IPS-20b (cell line): Measurements from ENCODE around the gene SNX33.

Experiments
- H3K27ac ChIP-seq: one replicate; pipeline ENCODE4 v1.5.1; 2013; ENCODE audit warnings: low read length
- H3K27me3 ChIP-seq: 2 replicates; pipeline ENCODE4 v1.6.1; 2013; ENCODE audit warnings: mild to moderate bottlenecking, low read length, inconsistent platforms; ENCODE audit not compliant: insufficient read depth
- H3K36me3 ChIP-seq: 2 replicates; pipeline ENCODE4 v1.6.1; 2013; ENCODE audit warnings: low read depth, mild to moderate bottlenecking, inconsistent platforms, low read length, moderate library complexity; ENCODE audit not compliant: insufficient read depth
- H3K4me1 ChIP-seq: 2 replicates; pipeline ENCODE4 v1.6.1; 2013; ENCODE audit warnings: mild to moderate bottlenecking, control low read depth, inconsistent platforms, low read length, moderate library complexity; ENCODE audit not compliant: insufficient read depth
- H3K4me3 ChIP-seq: 2 replicates; pipeline ENCODE4 v1.5.1; 2013; ENCODE audit warnings: mild to moderate bottlenecking, low read length, inconsistent platforms
- H3K9ac ChIP-seq: 2 replicates; pipeline ENCODE4 v1.6.1; 2013; ENCODE audit warnings: low read depth, mild to moderate bottlenecking, inconsistent platforms, low read length, moderate library complexity
- H3K9me3 ChIP-seq: 2 replicates; pipeline ENCODE4 v1.6.1; 2013; ENCODE audit warnings: mild to moderate bottlenecking, low read depth, low read length, inconsistent platforms; ENCODE audit not compliant: insufficient read depth

The SNX33 gene

DNA sequence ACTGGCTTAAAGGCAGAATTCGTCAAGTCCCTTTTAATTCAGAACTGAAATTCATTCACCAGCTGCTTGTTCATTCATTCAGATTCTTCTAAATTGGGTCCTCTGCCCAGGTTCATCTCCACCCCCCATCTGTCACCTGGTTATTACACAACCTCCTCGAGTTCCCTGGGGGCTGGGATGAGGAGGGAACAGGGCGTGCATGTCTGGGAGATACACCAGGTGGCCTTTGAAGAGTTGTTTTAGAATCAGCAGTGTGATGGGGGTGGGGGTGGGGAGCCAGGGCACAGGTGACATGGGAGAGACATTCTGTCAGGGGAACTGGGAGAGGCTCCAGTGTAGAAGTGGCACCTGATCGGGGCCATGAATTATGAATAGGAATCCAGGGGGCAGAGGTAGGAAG is 8.2 kb downstream of the SNX33 start:
- no peaks in the 10 kb centered on the region for H3K9me3 ChIP-seq
- H3K4me1 ChIP-seq = peaks cover 5% of the 10 kb centered on the region; the same call in 1 of the 2 replicates
- no peak overlapping the region for H3K9ac ChIP-seq
- no peak overlapping the region for H3K4me3 ChIP-seq
- no peaks in the 10 kb centered on the region for H3K27me3 ChIP-seq
- no peak overlapping the region for H3K27ac ChIP-seq
- H3K36me3 ChIP-seq = peaks cover 35% of the 10 kb centered on the region

- no peaks in the 10 kb centered on the region for H3K27me3 ChIP-seq
- H3K27ac ChIP-seq = no peak overlapping the region
- H3K4me1 ChIP-seq = peaks cover 2% of the 10 kb centered on the region; the same call in 1 of the 2 replicates
- H3K36me3 ChIP-seq = peaks cover 32% of the 10 kb centered on the region
- H3K9me3 ChIP-seq = no peaks in the 10 kb centered on the region
- no peak overlapping the region for H3K4me3 ChIP-seq
- no peak overlapping the region for H3K9ac ChIP-seq
These were observed 8.6 kb downstream of the SNX33 start for GRCh38 chr15:75656331-75656730.

DNA sequence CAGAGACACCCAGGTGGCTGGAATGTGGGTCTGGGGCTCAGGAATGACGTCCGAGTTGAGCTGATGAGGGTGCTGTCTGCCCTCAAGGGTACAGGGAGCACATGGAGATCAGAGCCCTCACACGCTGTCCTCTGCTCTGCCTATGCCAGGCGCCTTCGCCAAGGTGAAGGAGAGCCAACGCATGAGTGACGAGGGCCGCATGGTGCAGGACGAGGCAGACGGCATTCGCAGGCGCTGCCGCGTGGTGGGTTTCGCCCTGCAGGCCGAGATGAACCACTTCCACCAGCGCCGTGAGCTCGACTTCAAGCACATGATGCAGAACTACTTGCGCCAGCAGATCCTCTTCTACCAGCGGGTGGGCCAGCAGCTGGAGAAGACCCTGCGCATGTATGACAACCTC is 9.1 kb downstream of the SNX33 start:
- H3K36me3 ChIP-seq = peaks cover 32% of the 10 kb centered on the region
- no peaks in the 10 kb centered on the region for H3K4me1 ChIP-seq
- no peaks in the 10 kb centered on the region for H3K27me3 ChIP-seq
- no peaks in the 10 kb centered on the region for H3K9me3 ChIP-seq
- no peak overlapping the region for H3K9ac ChIP-seq
- H3K4me3 ChIP-seq = no peak overlapping the region
- no peak overlapping the region for H3K27ac ChIP-seq

GRCh38 chr15:75659141-75659771 is 11.5 kb downstream of the SNX33 start:
- H3K9me3 ChIP-seq = no peaks in the 10 kb centered on the region
- H3K27ac ChIP-seq = no peak overlapping the region
- H3K9ac ChIP-seq = no peak overlapping the region
- peaks cover 29% of the 10 kb centered on the region for H3K36me3 ChIP-seq
- no peak overlapping the region for H3K4me3 ChIP-seq
- H3K4me1 ChIP-seq = no peaks in the 10 kb centered on the region
- no peaks in the 10 kb centered on the region for H3K27me3 ChIP-seq

GRCh38 chr15:75659928-75660645 is 12.4 kb downstream of the SNX33 start:
- H3K4me1 ChIP-seq = no peaks in the 10 kb centered on the region
- H3K36me3 ChIP-seq = peaks cover 29% of the 10 kb centered on the region
- no peaks in the 10 kb centered on the region for H3K9me3 ChIP-seq
- H3K9ac ChIP-seq = no peak overlapping the region
- no peak overlapping the region for H3K4me3 ChIP-seq
- no peaks in the 10 kb centered on the region for H3K27me3 ChIP-seq
- no peak overlapping the region for H3K27ac ChIP-seq

- H3K9ac ChIP-seq = no peak overlapping the region; the same call in 1 of the 2 replicates
- no peaks in the 10 kb centered on the region for H3K27me3 ChIP-seq
- H3K4me3 ChIP-seq = no peak overlapping the region
- no peaks in the 10 kb centered on the region for H3K9me3 ChIP-seq
- no peaks in the 10 kb centered on the region for H3K4me1 ChIP-seq
- no peak overlapping the region for H3K27ac ChIP-seq
- peaks cover 29% of the 10 kb centered on the region for H3K36me3 ChIP-seq
These were observed 13.5 kb downstream of the SNX33 start for GRCh38 chr15:75661100-75661755.

- Histone ChIP-seq H3K4me3 (no peak overlapping the region), H3K27me3 (no peaks in the 10 kb centered on the region), H3K27ac (no peak overlapping the region), H3K36me3 (peaks cover 26% of the 10 kb centered on the region), H3K9ac (no peak overlapping the region), H3K4me1 (no peaks in the 10 kb centered on the region), H3K9me3 (no peaks in the 10 kb centered on the region)
These were observed 14.0 kb downstream of the SNX33 start for GRCh38 chr15:75661756-75662140.

- Histone ChIP-seq H3K4me1 (no peaks in the 10 kb centered on the region), H3K9ac (no peak overlapping the region), H3K27ac (no peak overlapping the region), H3K36me3 (peaks cover 15% of the 10 kb centered on the region), H3K4me3 (no peak overlapping the region), H3K9me3 (no peaks in the 10 kb centered on the region), H3K27me3 (no peaks in the 10 kb centered on the region)
These were observed 15.3 kb downstream of the SNX33 start for GRCh38 chr15:75662823-75663519.

DNA sequence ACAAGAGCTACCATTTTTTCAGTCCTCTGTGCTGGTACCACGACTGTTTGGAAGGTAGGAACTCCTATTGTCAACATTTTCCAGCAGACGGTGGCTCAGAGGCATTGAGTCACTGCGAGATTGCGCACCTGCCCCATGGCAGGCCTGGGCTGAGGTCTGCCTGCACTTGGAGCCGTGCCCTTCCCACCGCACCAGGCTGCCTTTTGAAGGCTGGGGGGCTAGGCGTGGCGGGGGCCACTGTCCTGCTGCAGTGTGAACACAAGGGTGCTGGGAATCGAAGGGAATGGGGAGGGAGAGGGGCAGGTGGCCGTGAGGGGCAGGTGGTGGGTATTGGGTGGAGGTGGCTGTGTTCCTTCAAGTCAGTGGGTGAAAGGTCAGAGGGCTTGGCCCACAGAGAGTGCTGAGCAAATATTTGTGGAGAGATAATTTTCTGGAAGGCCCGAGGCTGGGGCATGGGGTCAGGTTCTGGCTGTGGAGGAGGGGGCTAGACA is 16.3 kb downstream of the SNX33 start:
- no peak overlapping the region for H3K27ac ChIP-seq
- no peak overlapping the region for H3K4me3 ChIP-seq
- no peaks in the 10 kb centered on the region for H3K4me1 ChIP-seq
- no peak overlapping the region for H3K9ac ChIP-seq
- H3K9me3 ChIP-seq = no peaks in the 10 kb centered on the region
- no peaks in the 10 kb centered on the region for H3K27me3 ChIP-seq
- peaks cover 8% of the 10 kb centered on the region for H3K36me3 ChIP-seq

GRCh38 chr15:75666823-75667501 is 19.2 kb downstream of the SNX33 start:
- Histone ChIP-seq H3K27ac (no peak overlapping the region), H3K9me3 (no peaks in the 10 kb centered on the region), H3K36me3 (no peaks in the 10 kb centered on the region), H3K4me3 (no peak overlapping the region), H3K4me1 (peaks cover 1% of the 10 kb centered on the region; the same call in 1 of the 2 replicates), H3K27me3 (no peaks in the 10 kb centered on the region), H3K9ac (no peak overlapping the region)

DNA sequence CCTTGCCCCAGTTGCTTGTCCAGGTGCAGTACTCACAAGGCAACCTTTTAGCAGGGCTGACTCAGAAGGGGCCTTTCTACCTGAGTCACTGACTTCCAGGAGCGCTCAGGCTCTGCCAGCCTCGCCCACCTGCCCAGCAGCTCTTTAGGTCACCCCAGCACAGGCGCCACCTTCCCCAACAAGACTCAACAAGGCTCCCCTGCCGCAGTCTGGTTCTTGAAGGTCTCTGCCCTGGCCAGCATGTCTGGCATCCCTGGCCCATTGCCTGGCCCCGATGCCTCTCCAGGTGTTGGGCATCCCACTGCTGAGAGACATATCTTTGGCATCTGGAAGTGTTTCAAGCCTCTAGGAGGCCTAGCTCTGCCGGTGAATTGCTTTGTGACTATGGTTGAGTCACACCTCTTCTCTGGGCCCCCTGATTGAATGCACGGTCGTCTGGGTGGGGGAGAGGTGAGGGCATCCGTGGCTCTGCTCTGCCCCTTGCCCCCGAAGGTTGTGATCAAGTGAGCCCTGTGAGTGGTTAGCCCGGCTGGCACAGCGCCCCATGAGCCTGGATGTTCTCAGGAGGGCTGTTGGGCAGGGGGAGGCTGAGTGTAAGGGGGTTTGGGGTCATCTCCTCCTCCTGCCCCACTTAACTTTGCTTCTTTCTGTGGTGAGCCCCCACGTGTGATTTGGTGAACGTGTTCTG is 21.6 kb downstream of the SNX33 start:
- Histone ChIP-seq H3K27ac (no peak overlapping the region), H3K9ac (no peak overlapping the region), H3K27me3 (no peaks in the 10 kb centered on the region)

More for the DNA sequence above, 21.6 kb downstream of the SNX33 start:
- no peaks in the 10 kb centered on the region for H3K36me3 ChIP-seq
- no peaks in the 10 kb centered on the region for H3K9me3 ChIP-seq
- H3K4me1 ChIP-seq = peaks cover 13% of the 10 kb centered on the region
- H3K4me3 ChIP-seq = no peak overlapping the region
